Measurements from ENCODE around the gene MRPL9. TPM values are rescaled to one million over a fixed set of nuclear protein-coding genes. Genes with fewer than 3 reads are reported as not detected.

MRPL9 gene
- total and polyA plus RNA-seq, 10 of the 15 experiments (the other 5 are each of a cell fraction or from before 2014, with no cell fraction given): 35.7 to 161 (median 110) TPM

GRCh38 chr1:151802372-151802771, 39.1 kb upstream of the MRPL9 start (continued):
- no peak for TF ChIP-seq BHLHE40 (IDR thresholded peaks at IDR 0.05; ENCODE audit: borderline replicate concordance in 1 of 2, low read depth in 2 of 2, low read length in 1 of 2)
- TF ChIP-seq EGR1 (IDR thresholded peaks at IDR 0.05; ENCODE audit: borderline replicate concordance in 1 of 2, low read depth in 2 of 2, low read length in 2 of 2): no peak
- no peak for TF ChIP-seq USF2 (IDR thresholded peaks at IDR 0.05; ENCODE audit: borderline replicate concordance, low read depth, low read length)
- no peak for TF ChIP-seq REST (IDR thresholded peaks at IDR 0.05; ENCODE audit: low read depth, low read length)
- TF ChIP-seq ZNF384 (IDR thresholded peaks at IDR 0.05; ENCODE audit: borderline replicate concordance, low read depth, low read length): no peak

- POLR2A ChIA-PET: interaction anchor here (0.6 kb wide), 1 partner anchor 40 kb away, joined by 3 read pairs; no protein-coding TSS in a partner anchor
- BruUV-seq (replicated peaks): no TSS peak
Measured at GRCh38 chr1:151801846-151802245, 38.5 kb upstream of the MRPL9 start.

More at GRCh38 chr1:151801846-151802245, 38.5 kb upstream of the MRPL9 start:
- Histone ChIP-seq H4K20me1 (ENCODE audit: control insufficient read depth, insufficient read depth) (no peaks in the 10 kb centered on the region), H3K27ac (ENCODE audit: control insufficient read depth, insufficient read depth) (no peak overlapping the region), H3K79me2 (ENCODE audit: control insufficient read depth, insufficient read depth, low read length) (no peaks in the 10 kb centered on the region), H3K4me3 (no peak overlapping the region), H3K4me1 (ENCODE audit: control insufficient read depth, insufficient read depth, low read length) (peaks cover 6% of the 10 kb centered on the region; the same call in 1 of the 2 replicates), H3K36me3 (ENCODE audit: control insufficient read depth in 2 of 2, insufficient read depth in 2 of 2, low read length in 1 of 2) (no peaks in the 10 kb centered on the region), H3K27me3 (replicated peaks in 1 of 2; ENCODE audit: control insufficient read depth in 2 of 2, insufficient read depth in 2 of 2, low read length in 1 of 2) (peaks cover 0 to 11% of the 10 kb centered on the region in 2 experiments; a peak in 2 of 4 replicates), H3K9me3 (replicated peaks; ENCODE audit: control insufficient read depth, insufficient read depth, low read length) (no peaks in the 10 kb centered on the region), H3K9ac (ENCODE audit: control insufficient read depth, insufficient read depth, low read length) (no peak overlapping the region), H2AFZ (ENCODE audit: control insufficient read depth, low read depth, low read length) (no peak overlapping the region), H3K4me2 (ENCODE audit: control insufficient read depth, insufficient read depth) (no peak overlapping the region)
- no peak for DNase-seq (ENCODE audit: low read depth, low spot score)
- WGBS (ENCODE audit: insufficient coverage, insufficient replicate concordance, low lambda C conversion rate, missing lambda C conversion rate): 46% methylated on average over 7 of the region's 7 CpGs
- ATAC-seq: no peak
- in situ Hi-C loops (cut with MboI): no loop called here
- ChIA-PET SMC1A (ENCODE audit: uncharacterized antibody, unreplicated experiment) (interaction anchor here (1.4 kb wide), 1 partner anchor 34 kb away, joined by 4 read pairs; no protein-coding TSS in a partner anchor), RAD21 (ENCODE audit: unreplicated experiment) (no interaction called here), CTCF (interaction anchor here (1.5 kb wide), 1 partner anchor 12 kb away, joined by 4 read pairs; no protein-coding TSS in a partner anchor)
- TF ChIP-seq EP300 (IDR thresholded peaks at IDR 0.05; ENCODE audit: borderline replicate concordance in 1 of 2, control insufficient read depth in 1 of 2, low read depth in 2 of 2, low read length in 2 of 2) (no peak), RELB (IDR thresholded peaks at IDR 0.05; ENCODE audit: low read depth) (no peak), NR2C2 (IDR thresholded peaks at IDR 0.05; ENCODE audit: borderline replicate concordance, control insufficient read depth, insufficient read length, low read depth) (no peak)
- no peak for FAIRE-seq
- intact Hi-C loops (cut with micrococcal nuclease; ENCODE audit: unreplicated experiment): no loop called here

Measured in GM12878 (cell line).